22Rv1 (cell line): ENCODE results near the gene EXOSC3.

ENCODE experiments used
- CTCF ChIP-seq: fragments of 450-650 bp; IDR thresholded peaks from 2 replicates; pipeline ENCODE4 v1.5.1; 2017; ENCODE audit warnings: mild to moderate bottlenecking
- ZFX ChIP-seq: fragments of 450-650 bp; IDR thresholded peaks from 2 replicates; pipeline ENCODE4 v1.6.1; 2017; ENCODE audit warnings: antibody characterized with exemption, borderline replicate concordance

GRCh38 chr9:37769995-37770394 is 14.9 kb downstream of the EXOSC3 start:
- TF ChIP-seq CTCF, result no peak
- no peak for TF ChIP-seq ZFX
